MCF 10A (cell line): Measurements from ENCODE around the gene EAPP. TPM values are rescaled to one million over a fixed set of nuclear protein-coding genes. Genes with fewer than 3 reads are reported as not detected.

ENCODE experiments used
- BruUV-seq: library from RNA; stranded (reverse); fragments of 400-500 nt; replicated peaks from 2 replicates; lab custom pipeline; 2021; lab: Mats Ljungman, UMichigan
- CTCF ChIA-PET: fragments of 300-600 bp; sonication (Branson Sonifier 250); formaldehyde crosslinking; extraction: SDS; loops from one replicate; lab custom pipeline; 2021; ENCODE audit warnings: antibody characterized with exemption, inconsistent platforms; lab: Yijun Ruan, JAX
- POLR2A ChIA-PET: fragments of 300-600, 350-650 bp; sonication (Branson Sonifier 250); formaldehyde crosslinking; extraction: SDS; loops from one replicate; lab custom pipeline; 2020; ENCODE audit warnings: antibody characterized with exemption, inconsistent platforms; lab: Yijun Ruan, JAX
- DNase-seq: peaks from one replicate; pipeline ENCODE4 v3.0.0-alpha.2; 2018; ENCODE audit not compliant: unreplicated experiment
- H3K27ac Mint-ChIP-seq: one replicate; pipeline ENCODE4 v1.8.0; 2022; ENCODE audit warnings: mild to moderate bottlenecking, low read depth, mixed read lengths; ENCODE audit not compliant: unreplicated experiment
- H3K27me3 Mint-ChIP-seq: one replicate; pipeline ENCODE4 v1.8.0; 2022; ENCODE audit warnings: mixed read lengths; ENCODE audit not compliant: insufficient read depth, unreplicated experiment
- H3K36me3 Mint-ChIP-seq: one replicate; pipeline ENCODE4 v1.8.0; 2022; ENCODE audit warnings: mild to moderate bottlenecking, moderate library complexity, mixed read lengths; ENCODE audit not compliant: insufficient read depth, unreplicated experiment
- H3K4me1 Mint-ChIP-seq: one replicate; pipeline ENCODE4 v1.8.0; 2022; ENCODE audit warnings: mixed read lengths; ENCODE audit not compliant: insufficient read depth, unreplicated experiment
- H3K4me3 Mint-ChIP-seq: one replicate; pipeline ENCODE4 v1.8.0; 2022; ENCODE audit warnings: mild to moderate bottlenecking, moderate library complexity, mixed read lengths; ENCODE audit not compliant: unreplicated experiment
- H3K9me3 Mint-ChIP-seq: one replicate; pipeline ENCODE4 v1.8.0; 2022; ENCODE audit warnings: mixed read lengths; ENCODE audit not compliant: unreplicated experiment
- intact Hi-C: fragments of 100-400 bp; cut with micrococcal nuclease; formaldehyde crosslinking; loops from 2 replicates; pipeline ENCODE4 v1.14.1; 2022
- total RNA-seq: library from RNA; stranded (reverse); gene quantifications from 2 replicates; pipeline ENCODE4 v1.2.3, GENCODE V29; 2022
- TF ChIP-seq, protein P1 (sequence below): fragments of 200-600 bp; IDR thresholded peaks from one replicate; pipeline ENCODE4 v1.8.0; 2022; ENCODE audit warnings: antibody characterized with exemption, mild to moderate bottlenecking; ENCODE audit not compliant: unreplicated experiment

The EAPP gene
- total RNA-seq, 1 experiment from 2014 or later, result 38.9 TPM

DNA sequence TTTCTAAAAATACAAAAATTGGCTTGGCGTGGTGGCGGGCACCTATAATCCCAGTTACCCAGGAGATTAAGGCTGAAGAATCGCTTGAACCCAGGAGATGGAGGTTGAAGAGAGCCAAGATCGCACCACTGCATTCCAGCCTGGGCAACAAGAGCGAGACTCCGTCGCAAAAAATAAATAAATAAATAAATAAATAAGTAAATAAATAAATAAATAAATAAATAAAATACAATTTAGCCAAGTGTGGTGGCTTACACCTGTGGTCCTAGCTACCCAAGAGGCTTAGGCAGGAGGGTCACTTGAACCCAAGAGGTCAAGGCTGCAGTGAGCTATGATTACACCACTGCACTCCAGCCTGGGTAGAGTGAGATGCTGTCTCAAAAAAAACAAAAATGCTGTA, 51.0 kb downstream of the EAPP start:
- ChIA-PET CTCF (interaction anchor here (0.5 to 0.6 kb wide), 3 partner anchors 11 to 1981 kb away, joined by 3 read pairs; no protein-coding TSS in a partner anchor), POLR2A (interaction anchor here (0.7 kb wide), 1 partner anchor 78 kb away, joined by 3 read pairs; no protein-coding TSS in a partner anchor)
- Mint-ChIP-seq H3K4me3 (no peak overlapping the region), H3K36me3 (no peaks in the 10 kb centered on the region), H3K9me3 (no peaks in the 10 kb centered on the region), H3K4me1 (peaks cover 8% of the 10 kb centered on the region), H3K27ac (no peak overlapping the region), H3K27me3 (no peaks in the 10 kb centered on the region)
- BruUV-seq, result no TSS peak
- intact Hi-C loops, result no loop called here
- no peak for DNase-seq
- TF ChIP-seq, protein P1, sequence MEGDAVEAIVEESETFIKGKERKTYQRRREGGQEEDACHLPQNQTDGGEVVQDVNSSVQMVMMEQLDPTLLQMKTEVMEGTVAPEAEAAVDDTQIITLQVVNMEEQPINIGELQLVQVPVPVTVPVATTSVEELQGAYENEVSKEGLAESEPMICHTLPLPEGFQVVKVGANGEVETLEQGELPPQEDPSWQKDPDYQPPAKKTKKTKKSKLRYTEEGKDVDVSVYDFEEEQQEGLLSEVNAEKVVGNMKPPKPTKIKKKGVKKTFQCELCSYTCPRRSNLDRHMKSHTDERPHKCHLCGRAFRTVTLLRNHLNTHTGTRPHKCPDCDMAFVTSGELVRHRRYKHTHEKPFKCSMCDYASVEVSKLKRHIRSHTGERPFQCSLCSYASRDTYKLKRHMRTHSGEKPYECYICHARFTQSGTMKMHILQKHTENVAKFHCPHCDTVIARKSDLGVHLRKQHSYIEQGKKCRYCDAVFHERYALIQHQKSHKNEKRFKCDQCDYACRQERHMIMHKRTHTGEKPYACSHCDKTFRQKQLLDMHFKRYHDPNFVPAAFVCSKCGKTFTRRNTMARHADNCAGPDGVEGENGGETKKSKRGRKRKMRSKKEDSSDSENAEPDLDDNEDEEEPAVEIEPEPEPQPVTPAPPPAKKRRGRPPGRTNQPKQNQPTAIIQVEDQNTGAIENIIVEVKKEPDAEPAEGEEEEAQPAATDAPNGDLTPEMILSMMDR, result no peak

DNA sequence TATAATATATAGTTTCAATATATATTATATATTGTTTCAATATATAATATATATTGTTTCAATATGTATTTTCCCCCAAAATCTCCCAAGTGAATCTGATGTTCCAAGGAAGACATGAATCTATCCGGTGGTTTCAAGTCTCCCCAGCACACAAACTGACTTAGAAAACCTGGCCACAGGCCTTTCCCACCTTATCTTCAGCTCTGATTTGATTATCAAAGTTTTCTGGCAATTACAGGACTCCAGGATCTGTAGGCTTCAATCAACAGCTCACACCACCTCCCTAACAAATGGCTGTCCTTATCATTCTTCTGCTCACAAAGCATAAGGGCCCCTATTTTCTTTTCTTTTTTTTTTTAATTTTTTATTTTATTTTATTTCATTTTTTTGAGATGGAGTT, 54.8 kb downstream of the EAPP start:
- TF ChIP-seq, protein P1, result no peak
- POLR2A ChIA-PET, result no interaction called here
- Mint-ChIP-seq H3K27ac (no peak overlapping the region), H3K4me3 (no peak overlapping the region), H3K27me3 (no peaks in the 10 kb centered on the region), H3K9me3 (no peaks in the 10 kb centered on the region), H3K4me1 (no peaks in the 10 kb centered on the region), H3K36me3 (no peaks in the 10 kb centered on the region)
- CTCF ChIA-PET, result interaction anchor here (1.1 kb wide), 1 partner anchor 155 kb away, joined by 3 read pairs; no protein-coding TSS in a partner anchor
- intact Hi-C loops, result no loop called here
- no peak for DNase-seq
- no TSS peak for BruUV-seq

DNA sequence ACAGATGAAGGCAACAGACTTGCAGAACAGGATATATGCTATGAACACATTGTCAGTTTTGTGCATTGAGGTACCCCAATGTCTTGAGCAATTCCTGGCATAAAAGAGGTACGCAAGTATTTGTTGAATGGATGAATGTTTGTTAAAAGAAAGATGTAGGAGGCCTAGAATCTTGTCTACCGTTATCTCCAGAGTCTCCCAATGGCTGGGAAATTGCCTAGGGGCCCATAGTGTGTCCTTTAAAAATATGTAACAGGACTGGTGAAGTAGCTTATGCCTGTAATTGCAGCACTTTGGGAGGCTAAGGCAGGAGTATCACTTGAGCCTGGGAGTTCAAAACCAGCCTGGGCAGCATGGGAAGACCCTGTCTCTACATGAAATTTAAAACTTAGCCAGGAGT, 57.0 kb downstream of the EAPP start:
- H3K9me3 Mint-ChIP-seq, result no peaks in the 10 kb centered on the region
- no peaks in the 10 kb centered on the region for H3K4me1 Mint-ChIP-seq
- H3K4me3 Mint-ChIP-seq, result no peak overlapping the region
- ChIA-PET POLR2A (interaction anchor here (1.5 kb wide), 1 partner anchor 14 kb away, joined by 3 read pairs; no protein-coding TSS in a partner anchor), CTCF (interaction anchor here (1.0 kb wide), 1 partner anchor 16 kb away, joined by 3 read pairs; no protein-coding TSS in a partner anchor)
- no peaks in the 10 kb centered on the region for H3K27me3 Mint-ChIP-seq
- intact Hi-C loops, result no loop called here
- no peak overlapping the region for H3K27ac Mint-ChIP-seq
- H3K36me3 Mint-ChIP-seq, result no peaks in the 10 kb centered on the region
- TF ChIP-seq, protein P1, result no peak
- no TSS peak for BruUV-seq
- DNase-seq, result no peak

DNA sequence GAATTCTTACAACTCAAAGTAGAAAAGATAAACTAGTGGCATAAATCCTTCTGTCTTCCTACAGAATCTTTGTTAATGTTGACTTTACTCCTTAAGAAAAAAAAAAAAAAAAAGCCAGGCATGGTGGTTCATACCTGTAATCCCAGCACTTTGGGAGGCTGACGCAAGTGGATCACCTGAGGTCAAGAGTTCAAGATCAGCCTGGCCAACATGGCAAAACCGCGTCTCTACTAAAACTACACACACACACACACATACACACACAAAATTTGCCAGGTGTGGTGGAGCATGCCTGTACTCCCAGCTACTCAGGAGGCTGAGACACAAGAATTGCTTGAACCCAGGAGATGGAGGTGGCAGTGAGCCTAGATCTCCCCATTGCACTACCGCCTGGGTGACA, 59.8 kb downstream of the EAPP start:
- TF ChIP-seq, protein P1, result no peak
- H3K4me1 Mint-ChIP-seq, result no peaks in the 10 kb centered on the region
- H3K36me3 Mint-ChIP-seq, result no peaks in the 10 kb centered on the region
- intact Hi-C loops, result no loop called here
- H3K9me3 Mint-ChIP-seq, result no peaks in the 10 kb centered on the region
- ChIA-PET CTCF (no interaction called here), POLR2A (no interaction called here)
- no TSS peak for BruUV-seq
- H3K4me3 Mint-ChIP-seq, result no peak overlapping the region
- H3K27me3 Mint-ChIP-seq, result no peaks in the 10 kb centered on the region
- no peak for DNase-seq
- no peak overlapping the region for H3K27ac Mint-ChIP-seq
